GM19397 (cell line): ENCODE data around the gene PAX2.

Experiments
- ATAC-seq: cut with Tn5 transposase; IDR thresholded peaks from one replicate; pipeline ENCODE4 v1.9.1; 2021; ENCODE audit warnings: mild to moderate bottlenecking, moderate library complexity; ENCODE audit not compliant: unreplicated experiment

Gene PAX2

DNA sequence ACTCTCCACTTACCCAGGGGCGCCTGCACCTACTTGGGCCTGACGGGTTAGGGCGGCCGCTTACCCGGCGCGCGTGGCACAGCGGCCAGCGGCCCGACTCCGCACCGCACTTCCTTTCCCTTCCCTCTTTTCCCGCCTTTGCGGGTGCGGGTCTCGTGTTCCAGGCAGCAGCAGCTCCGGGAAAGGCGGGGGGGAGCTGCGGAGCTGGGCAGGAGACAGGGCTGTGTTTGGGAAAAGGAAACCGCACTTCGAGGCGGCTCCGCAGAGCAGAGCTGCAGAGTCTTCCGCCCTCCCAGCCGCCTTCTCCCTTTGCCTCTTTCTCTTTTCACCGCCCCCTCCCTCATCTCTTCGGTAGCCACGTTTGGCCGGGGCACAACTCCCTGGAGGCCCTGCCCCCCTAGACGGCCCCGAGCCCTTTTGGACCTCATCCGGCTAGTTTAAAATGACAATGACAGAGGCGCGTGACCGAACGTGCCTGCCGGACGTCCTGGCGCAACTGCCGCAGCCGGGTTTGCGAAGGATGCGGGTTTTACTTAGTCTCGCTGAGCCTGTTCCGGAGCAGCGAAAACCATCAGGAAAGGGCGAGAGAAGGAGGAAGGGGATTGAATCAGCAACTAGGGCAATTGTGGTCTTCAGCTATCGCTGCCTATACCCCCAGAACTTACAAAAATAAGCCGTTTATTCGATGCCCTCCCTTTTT lies 7.9 kb upstream of the PAX2 start:
- ATAC-seq, result no peak

DNA sequence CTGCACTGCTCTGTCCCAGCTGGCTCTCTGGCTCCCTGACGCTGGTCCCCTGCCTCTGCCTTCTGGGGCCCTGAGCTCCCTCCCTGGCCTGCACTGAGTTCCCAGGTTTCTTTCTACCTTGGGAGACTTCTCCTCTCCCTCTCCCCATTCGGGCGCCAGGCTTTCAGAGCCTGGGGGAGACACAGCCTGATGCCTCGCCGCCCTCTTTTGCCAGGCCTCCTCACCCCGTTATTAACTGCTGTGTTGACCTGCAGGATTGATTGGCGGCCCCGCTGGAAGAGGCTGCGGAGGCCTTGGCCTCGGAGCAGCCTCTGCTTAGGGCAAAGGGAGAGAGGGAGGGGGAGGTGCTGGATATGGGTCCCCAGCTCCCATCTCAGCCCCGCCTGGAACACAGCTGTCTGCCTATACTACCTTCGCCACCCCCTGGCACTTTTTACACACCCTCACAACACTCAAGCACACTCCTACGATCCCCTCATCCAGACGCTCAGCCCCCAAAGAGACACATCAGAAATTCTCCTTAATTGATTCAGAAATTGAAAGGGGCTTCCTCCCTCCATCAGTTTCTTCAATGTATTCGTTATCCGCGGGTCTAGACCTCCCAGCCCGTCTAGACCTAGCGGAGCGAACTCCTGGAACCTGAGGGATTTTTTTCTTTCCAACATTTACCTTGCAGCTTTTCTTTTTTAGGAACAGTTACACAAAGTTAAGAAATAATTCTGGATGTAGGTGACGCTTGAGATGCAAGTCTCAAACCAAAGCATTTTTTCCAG lies 7.1 kb upstream of the PAX2 start:
- ATAC-seq, result no peak

DNA sequence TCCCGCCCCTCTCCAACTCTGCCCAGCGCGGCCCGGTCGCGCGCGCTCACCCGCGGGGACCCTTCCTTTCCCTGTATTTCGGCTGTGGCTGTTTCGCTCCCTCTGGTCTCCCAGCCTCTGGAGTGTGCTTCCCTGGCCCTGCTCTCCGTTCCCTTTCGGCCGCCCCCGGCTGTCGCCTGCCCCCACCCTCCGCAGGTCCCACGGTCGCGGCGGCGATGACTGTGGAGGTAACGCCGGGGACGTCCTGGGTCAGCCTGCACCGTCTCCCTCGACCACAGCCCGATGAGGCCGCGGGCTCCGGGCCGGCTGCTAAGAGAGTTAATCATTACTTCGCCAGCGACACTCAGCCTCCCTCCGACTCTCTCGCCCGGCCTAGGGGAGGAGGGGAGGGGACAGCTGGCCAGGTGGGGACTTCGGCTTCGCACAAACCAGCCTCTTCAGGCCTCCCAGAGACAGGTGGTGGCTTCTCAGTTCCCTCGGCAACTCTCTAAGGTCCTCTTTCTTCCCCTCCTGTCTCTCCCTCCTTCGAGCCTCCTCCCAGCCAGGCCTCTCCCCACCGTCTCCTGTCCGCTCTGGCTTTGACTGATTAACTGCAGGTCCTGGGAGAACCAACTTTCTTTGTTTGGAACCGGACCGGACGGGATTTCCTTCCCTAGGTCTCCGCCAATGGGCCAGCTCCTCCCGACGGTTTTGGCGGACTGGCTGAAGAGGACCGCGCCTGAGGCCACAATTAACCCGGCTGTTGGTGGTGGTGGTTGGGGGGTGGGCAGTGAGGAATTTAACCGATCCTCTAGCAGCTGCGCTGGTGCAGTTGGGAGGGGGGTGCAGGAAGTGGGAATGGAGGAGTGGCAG lies 5.6 kb upstream of the PAX2 start:
- ATAC-seq, result no peak

DNA sequence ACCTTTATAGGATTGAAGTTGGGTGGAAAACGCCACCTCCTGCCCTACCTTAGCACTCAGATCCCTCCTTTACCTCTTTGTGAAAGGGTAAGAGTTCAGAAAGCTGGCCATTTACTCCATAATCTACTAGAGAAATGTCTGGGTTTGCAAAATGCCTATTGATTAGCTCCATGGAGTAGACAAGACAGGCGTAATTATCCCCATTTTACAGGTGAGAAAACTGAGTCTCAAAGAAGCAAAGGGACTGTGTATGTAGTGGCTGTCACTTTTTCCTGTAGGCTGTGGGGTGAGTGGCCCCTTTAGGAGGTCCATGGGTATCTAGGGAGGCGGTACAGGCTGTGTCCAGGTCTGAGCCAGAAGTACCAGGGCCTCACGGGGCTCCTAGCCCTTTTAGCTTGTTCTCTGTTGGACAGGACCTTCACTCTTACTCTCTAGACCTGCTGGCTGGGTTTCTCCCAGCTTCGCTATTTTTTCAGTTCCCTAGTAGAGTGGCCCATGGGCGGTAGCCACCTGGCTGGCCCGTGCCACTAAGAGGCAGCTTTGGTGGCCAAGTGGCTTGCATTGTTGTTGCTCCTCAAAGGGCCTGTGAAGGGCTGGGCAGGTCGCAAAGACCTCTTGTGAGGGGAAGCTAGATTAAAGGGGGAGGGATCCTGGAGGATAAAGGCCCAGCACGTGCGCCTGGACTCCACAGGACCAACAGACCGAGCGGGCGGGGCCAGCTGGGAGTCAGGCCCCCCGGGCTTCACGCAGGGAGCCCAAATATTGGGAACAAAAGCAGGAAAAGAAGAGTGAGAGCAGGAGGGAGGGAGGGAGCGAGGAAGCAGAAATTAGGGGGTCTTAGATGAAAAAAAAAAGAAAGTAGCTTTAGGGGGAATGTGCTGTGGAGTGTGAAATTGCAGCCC lies 4.7 kb upstream of the PAX2 start:
- ATAC-seq, result no peak

DNA sequence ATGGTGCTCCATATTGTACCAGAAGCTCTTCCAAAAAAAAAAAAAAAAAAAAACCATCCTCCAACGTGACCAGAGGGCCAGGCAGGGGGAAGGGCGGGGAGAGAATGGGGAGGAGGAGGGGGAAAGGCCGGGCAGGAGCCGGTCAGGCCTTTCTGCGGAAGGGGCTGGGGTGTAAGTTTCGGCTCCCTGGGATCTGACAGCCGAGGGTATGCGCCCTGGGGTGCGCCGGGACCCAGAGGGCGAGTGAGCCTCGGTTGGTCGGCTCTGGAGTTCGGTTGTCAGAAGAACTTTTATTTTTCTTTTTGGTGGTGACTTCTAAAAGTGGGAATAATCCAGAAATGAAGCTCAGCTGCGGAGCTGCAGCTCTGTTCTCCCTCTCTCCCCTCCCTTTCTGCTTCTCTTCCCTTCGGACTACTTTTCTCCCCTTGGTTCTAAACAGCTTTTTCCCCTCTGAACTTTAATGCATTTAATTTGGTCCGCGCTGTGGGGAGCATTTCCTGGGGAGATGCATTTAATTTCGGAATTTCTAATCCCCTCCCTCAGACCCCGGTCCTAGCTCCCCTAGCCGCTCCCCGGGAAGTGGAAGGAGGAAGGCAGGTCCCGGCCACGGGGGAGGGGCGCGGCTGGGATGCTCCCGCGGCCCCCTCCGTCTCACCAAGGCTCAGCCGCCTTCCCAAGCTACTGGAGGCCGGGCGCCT lies 3.9 kb upstream of the PAX2 start:
- ATAC-seq, result no peak

DNA sequence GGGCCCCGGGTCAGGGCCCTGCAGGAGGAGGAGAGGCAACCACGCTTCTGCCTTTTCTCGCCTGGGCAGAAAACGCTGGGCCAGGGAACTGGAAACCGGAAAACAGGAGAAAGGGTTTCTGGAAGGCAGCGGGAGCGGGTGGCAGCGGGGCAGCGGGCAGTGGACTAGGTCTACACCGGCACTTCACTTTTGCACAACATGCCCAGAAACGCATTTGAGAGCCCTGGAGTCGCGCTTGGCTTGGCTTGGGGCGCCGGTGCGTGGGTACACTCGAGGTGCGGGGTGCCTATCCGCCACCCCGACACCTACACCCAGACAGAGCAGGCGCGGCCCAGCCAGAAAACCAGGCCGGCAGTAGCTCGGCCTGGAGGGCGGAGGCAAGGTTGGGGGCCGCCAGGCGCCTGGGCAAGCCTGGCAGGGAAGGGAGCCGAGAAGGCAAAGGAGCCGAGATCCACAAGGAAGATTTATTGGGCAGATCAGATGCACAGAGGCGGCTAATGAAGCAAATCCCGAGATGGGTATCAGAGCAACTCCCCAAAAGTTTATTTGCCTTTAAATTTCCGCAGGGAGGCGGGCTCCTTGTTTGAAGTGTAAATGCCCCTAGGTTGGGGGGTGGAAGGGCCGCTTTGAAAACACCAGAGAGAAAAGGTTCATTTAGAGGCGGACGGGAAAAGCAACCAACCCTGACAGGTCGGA lies 3.2 kb upstream of the PAX2 start:
- ATAC-seq, result no peak

DNA sequence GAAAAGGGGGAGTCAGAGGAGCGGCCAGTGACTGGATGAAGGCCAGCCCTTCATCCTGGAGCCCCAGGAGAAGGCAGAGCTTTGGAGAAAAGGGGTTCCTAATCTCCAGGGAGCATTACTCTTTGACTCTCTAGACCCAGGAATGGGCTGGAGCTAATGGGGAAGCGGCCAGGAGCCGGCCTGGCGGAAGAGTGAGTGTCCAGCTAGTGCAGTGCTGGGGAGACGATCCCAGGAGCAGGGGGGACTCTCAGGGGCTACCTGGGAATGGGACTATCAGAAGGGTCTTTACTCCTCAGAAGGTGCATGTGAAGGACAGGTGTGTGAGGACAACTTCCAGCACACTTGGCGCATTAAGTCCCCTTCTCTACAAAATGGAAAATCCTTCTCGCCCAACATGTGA lies 2.4 kb upstream of the PAX2 start:
- ATAC-seq, result no peak

DNA sequence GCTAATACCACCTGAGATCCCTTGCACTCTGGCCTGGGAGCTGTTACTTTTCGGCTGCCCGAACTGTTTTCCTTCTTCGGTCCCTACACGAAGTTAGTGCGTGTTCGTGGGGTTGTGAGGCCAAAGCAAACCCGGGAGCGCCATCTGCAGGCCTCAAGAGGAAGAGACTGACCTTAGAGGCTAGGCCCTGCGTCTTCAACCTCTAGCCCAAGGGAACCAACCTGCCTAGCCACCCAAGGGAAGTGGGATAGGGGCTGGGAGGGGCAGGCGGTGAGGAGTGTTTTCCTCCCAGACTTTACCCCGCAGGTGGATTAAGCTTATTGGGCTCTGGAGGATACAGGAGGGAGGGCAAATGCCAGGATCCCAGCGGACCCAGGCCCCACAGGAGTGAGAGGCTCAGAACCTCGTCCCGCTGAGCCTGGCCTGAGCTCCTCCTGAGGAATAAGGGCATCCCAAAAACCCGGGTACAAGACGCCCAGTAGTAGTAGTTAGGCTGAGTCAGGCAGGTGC lies 1.7 kb upstream of the PAX2 start:
- ATAC-seq, result no peak

DNA sequence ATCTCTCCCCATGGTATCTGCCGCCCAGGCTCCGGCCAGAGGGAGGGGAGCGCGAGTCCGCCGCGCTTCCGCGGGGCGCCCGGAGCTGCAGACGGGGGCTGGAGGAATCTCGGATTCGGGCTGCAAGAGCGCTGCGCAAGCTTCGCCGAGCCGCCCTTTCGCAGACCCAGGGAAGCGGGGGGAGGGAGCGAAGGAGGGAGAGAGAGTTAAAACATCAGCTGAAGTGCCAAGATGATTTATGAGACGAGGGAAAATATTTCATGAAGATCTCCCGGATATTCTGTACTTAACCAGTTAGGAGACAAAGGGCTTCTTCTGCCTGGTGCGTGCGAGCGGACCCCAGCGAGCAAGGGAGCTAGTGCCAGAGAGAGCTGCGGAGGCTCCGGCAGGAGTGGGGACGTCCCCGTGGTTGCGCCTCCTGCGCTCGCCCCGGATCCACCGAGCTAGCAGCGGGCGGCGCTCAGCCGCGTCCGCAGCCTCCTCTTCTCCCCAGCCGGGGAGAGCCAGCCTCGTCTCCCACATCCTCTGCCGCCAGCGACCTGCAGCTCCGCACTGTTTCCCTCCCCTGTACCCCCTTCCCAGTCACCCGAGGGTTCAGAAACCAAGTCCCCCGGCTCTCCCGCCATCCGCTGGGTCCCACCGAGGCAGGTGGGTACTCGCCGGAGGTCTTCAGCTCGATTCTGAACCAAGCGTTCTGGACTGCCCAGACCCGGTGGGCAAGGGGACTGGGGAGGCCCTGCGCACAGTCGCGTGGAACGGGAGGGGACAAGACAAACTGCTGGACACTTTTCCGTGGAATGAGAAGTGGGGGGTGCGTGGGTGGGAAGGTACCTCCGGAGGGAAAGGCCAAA lies 1.0 kb upstream of the PAX2 start:
- ATAC-seq, result no peak

DNA sequence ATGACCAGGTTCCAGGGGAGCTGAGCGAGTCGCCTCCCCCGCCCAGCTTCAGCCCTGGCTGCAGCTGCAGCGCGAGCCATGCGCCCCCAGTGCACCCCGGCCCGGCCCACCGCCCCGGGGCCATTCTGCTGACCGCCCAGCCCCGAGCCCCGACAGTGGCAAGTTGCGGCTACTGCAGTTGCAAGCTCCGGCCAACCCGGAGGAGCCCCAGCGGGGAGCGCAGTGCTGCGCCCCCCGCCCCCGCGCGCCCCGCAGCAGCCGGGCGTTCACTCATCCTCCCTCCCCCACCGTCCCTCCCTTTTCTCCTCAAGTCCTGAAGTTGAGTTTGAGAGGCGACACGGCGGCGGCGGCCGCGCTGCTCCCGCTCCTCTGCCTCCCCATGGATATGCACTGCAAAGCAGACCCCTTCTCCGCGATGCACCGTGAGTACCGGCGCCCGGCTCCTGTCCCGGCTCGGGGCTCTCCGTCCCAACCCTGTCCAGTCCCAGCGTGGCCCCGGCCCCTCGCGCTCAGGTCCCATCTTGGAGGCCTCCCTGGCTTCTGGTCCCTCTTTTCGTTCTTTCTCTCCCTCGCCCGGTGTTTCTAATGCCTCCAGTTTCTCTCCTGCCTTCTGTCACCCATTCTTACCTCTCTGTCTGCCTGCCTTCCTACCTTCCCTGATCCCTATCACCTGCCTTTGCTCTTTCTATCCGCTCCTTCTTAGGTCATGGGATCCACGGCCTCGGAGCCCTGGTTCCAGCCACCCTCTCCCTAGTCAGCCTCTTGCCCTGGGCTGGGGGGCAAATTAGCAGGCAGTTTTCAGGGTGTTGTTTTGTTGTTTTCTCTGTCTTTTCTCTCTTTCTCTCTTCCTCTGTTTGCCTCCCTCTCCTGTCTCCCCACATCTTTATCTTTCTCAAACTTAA lies 751 bp downstream of the PAX2 start:
- ATAC-seq, result no peak

DNA sequence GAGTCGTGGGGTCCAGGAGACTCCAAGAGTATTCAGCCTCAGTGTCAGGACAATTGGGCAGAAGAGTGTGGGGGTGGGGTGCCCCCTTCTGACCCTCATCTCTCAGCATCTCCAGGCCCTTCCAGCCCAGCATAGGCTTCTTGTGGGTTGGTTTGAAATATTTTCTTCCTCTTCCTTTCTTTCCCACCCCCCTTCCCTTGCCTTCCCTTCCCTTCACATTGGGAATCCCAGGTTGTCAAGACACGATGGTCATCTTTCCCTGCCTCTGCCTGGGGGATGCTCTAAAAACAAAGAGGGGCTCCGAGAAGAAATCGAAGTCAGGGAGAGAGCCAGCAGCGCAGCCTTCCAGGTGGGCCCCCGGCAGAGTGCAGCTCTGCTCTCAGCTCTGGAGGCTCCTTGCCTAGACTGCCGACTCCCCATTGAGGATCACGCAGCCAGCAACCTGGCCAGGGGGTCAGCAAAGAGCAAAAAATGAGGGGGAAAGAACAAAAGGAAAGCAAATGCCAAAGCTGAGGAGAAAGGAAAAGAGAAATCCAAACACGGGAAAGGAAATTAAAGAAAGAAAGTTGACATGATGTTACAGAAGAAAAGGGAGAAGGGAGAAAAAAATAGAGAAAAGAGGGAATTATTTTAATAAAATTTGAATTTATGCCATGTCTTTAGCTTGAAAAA lies 1.5 kb downstream of the PAX2 start:
- no peak for ATAC-seq

DNA sequence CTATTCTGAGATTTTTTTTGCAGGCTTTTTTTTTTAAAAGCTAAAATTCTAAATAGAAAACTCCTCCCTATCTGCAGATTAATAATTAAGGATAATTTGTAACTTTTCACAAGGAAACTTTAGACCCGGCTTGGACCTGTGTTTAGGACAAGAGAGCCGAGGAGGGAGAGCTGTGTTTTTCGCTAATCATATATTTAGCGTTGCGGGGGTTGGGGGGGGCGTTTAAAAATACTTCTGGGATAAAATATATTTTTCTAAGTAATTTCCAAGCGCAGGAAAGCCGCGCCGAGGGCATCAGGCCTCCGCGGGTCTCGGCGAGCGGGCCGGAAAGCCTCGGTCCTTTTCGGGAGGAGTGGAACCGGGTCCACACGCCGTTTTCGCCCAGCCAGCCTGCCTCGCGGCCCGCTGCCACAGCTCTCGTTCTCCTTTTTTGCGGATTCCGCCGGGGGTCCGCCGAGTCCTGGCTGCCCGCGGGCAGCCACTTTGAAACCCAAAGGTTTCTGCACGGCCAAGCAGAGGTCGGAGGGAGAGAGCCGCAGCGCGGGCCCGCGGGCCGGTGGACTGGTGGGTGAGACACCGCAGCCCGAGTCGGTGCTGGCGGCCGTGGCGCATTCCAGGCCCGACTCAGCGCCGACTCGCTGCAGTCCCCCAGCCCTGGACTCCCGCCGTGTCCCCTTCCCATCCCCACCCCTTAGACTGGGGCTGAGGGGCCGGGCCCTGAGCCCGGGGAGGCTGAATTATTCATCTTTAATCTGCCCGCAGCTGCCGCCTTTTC lies 2.3 kb downstream of the PAX2 start:
- no peak for ATAC-seq

DNA sequence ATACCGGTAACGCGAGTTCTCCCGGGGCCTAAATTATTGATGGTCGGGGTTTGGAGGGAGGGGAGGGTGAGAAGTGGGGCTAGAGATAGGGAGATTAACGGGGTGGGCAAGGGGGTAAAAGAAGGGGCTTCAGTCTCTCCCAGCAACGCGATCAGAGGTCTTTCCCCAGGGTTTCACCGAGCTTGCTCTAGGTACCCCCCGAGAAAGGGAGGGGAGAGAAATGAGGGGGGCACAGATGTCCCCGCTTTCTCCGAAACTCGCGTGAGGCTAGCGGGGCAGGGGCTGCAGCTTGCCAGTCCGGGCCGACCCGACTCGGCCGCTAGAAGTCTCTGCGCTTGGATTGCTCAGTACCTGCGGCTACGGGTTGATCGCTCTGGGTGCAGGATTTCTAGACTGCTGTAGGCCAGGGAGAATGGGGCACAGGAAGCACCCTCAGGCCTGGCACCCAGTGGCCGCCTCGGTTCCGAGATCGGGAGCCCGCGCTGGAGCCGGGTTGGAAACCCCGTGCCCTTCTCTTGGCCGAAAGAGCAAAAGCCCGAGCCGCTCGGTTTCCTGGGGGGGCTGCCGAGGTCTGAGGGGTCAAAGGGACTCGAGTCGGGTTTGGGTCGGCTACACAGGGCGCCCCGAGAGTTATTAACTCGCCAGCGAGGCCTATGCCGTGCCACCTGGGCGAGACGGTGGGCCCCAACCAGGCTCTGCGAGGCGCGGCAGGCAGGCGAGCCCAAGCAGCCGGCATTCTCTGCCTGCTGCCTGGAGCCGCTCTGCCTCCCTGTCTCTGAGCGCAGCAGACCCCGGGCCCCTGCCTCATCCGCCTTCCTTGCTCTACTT lies 3.1 kb downstream of the PAX2 start:
- ATAC-seq, result no peak

DNA sequence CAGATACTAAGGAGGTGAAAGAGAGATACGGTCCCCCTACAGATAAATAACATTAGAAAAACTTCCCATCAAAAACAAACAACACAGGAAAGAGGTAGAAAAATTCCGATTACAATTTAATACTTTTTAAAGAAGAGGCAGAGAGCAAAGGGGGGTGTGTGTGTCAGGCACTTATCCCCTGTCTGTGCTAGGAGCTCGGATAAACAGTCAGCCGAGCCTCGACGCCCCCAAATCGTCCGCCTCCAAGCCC lies 3.6 kb downstream of the PAX2 start:
- no peak for ATAC-seq
